ENCODE measurements around the gene MACROD2. TPM values are rescaled to one million over a fixed set of nuclear protein-coding genes. Genes with fewer than 3 reads are reported as not detected.

MACROD2 gene
- total RNA-seq, 3 donors from 2014 or later, result 3.2 to 7.6 (median 6.4) TPM

- no peak for ATAC-seq
- intact Hi-C loops (cut with DNase I, micrococcal nuclease), result no loop called here
- Histone ChIP-seq H3K4me3 (no peak overlapping the region), H3K4me1 (ENCODE audit: low read depth) (no peaks in the 10 kb centered on the region), H3K36me3 (ENCODE audit: low read depth) (no peaks in the 10 kb centered on the region), H3K9me3 (no peaks in the 10 kb centered on the region)
- DNase-seq, result no peak
- TF ChIP-seq CTCF (IDR thresholded peaks at IDR 0.05), result no peak
Observed at GRCh38 chr20:15756754-15757115, 1761.4 kb downstream of the MACROD2 start.

- Histone ChIP-seq H3K36me3 (ENCODE audit: low read depth) (no peaks in the 10 kb centered on the region), H3K4me3 (no peak overlapping the region), H3K9me3 (no peaks in the 10 kb centered on the region), H3K4me1 (ENCODE audit: low read depth) (no peaks in the 10 kb centered on the region)
- DNase-seq (no peak), ATAC-seq (no peak)
- intact Hi-C loops (cut with DNase I, micrococcal nuclease), result no loop called here
- no peak for TF ChIP-seq CTCF (IDR thresholded peaks at IDR 0.05)
Observed at GRCh38 chr20:15759594-15759993, 1764.3 kb downstream of the MACROD2 start.

GRCh38 chr20:15760001-15760621 is 1764.8 kb downstream of the MACROD2 start:
- no peaks in the 10 kb centered on the region for H3K36me3 ChIP-seq (ENCODE audit: low read depth)
- ATAC-seq, result no peak
- no peaks in the 10 kb centered on the region for H3K9me3 ChIP-seq
- TF ChIP-seq CTCF (IDR thresholded peaks at IDR 0.05), result no peak
- intact Hi-C loops (cut with DNase I, micrococcal nuclease), result no loop called here
- H3K4me1 ChIP-seq (ENCODE audit: low read depth), result no peaks in the 10 kb centered on the region
- H3K4me3 ChIP-seq, result no peak overlapping the region
- no peak for DNase-seq

- intact Hi-C loops (cut with DNase I, micrococcal nuclease), result no loop called here
- ATAC-seq (no peak), DNase-seq (no peak)
- H3K9me3 ChIP-seq, result no peaks in the 10 kb centered on the region
- no peak for TF ChIP-seq CTCF (IDR thresholded peaks at IDR 0.05)
- no peak overlapping the region for H3K4me3 ChIP-seq
- H3K36me3 ChIP-seq (ENCODE audit: low read depth), result no peaks in the 10 kb centered on the region
- no peaks in the 10 kb centered on the region for H3K4me1 ChIP-seq (ENCODE audit: low read depth)
Observed at GRCh38 chr20:15763366-15763765, 1768.0 kb downstream of the MACROD2 start.

GRCh38 chr20:15767586-15767985 is 1772.3 kb downstream of the MACROD2 start:
- no peak for TF ChIP-seq CTCF (IDR thresholded peaks at IDR 0.05)
- intact Hi-C loops (cut with DNase I, micrococcal nuclease), result no loop called here
- no peak for DNase-seq

More at GRCh38 chr20:15767586-15767985, 1772.3 kb downstream of the MACROD2 start:
- H3K36me3 ChIP-seq (ENCODE audit: low read depth), result no peaks in the 10 kb centered on the region
- H3K4me3 ChIP-seq, result no peak overlapping the region
- ATAC-seq, result no peak
- H3K4me1 ChIP-seq (ENCODE audit: low read depth), result no peaks in the 10 kb centered on the region
- H3K9me3 ChIP-seq, result no peaks in the 10 kb centered on the region
